Umbilical cord (tissue), 2 donors: Measurements from ENCODE around the gene TMEM132A. TPM values are rescaled to one million over a fixed set of nuclear protein-coding genes. Genes with fewer than 3 reads are reported as not detected.
A peak's percentile ranks its signal among the peaks of the same experiment; 100 is the strongest.

Experiments used
- DNase-seq: peaks from one replicate; pipeline ENCODE4 v3.0.0-alpha.2; 2015; ENCODE audit warnings: low spot score
- total RNA-seq: library from RNA; depleted of rRNA; stranded (reverse); fragments of >200 nt; gene quantifications from one replicate; pipeline ENCODE4 v1.2.3, GENCODE V29; 2014; ENCODE audit warnings: low replicate concordance; ENCODE audit not compliant: insufficient read depth

The TMEM132A gene
- total RNA-seq, 1 donor from 2014 or later: 33.5 TPM

GRCh38 chr11:60937144-60937527, 12.9 kb downstream of the TMEM132A start:
- DNase-seq: no peak

GRCh38 chr11:60937811-60938210, 13.6 kb downstream of the TMEM132A start:
- no peak for DNase-seq

- DNase-seq: no peak
Observed at GRCh38 chr11:60938500-60938899, 14.2 kb downstream of the TMEM132A start.

DNA sequence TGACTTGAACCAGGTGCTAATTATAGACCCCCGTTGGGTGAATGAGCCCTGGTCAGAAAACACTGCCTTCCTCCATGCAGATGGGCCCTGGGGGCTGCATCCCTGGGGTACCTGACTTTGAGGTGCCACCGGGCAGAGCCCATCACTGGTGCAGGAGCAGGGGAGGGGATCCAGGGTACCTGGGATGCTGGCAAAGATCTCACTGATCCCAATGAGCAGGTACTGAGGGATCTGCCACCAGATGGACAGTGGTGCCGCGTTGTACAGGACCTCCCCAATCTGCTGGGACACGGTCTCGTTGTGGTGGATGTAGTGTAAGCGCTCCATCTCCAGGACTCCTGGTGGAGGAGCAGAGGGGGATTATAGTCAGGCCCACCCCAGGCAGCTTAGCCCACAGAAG, 15.0 kb downstream of the TMEM132A start:
- DNase-seq: no peak

DNA sequence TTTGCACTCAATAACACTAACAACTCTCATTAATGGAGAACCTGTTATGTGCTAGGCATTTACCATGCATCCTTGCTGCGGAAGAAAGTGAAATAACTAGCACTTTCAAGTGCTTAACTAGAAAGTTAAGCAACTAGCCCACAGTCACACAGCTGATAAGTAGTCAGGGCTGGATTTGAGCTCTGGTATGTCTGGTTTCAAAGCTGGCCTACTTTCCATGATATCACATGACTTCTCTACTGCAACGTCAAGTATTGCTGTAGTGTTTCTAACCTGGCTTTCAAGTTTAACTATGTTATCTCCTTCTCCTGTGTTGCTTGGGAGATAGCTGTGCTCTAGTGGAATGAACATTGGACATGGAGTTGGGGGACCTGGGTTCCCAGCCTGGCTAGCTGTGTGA, 15.6 kb downstream of the TMEM132A start:
- DNase-seq: peak; percentile 72

GRCh38 chr11:60941371-60942119, 17.3 kb downstream of the TMEM132A start:
- no peak for DNase-seq

DNA sequence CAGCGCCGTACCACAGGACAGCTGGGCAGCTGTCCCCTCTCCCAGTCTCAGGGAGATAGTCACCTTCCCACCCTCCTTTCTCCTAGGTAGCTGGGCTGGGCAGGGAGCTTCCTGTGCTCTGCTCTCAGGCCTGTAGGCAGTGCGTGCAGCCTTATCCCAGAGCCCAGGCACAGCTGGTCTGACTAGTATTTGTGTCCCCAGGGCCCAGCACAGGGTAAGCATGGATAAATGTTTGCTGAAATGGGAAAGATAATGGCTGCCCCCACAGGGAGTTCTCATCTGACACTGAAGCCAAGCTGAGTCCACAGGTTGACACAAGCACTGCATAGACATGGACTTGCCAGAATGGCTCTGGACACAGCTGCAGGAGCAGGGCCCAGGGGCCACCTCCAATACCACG, 18.0 kb downstream of the TMEM132A start:
- DNase-seq: no peak

GRCh38 chr11:60942970-60943565, 18.8 kb downstream of the TMEM132A start:
- no peak for DNase-seq

- no peak for DNase-seq
Observed at GRCh38 chr11:60944490-60945294, 20.4 kb downstream of the TMEM132A start.

- no peak for DNase-seq
Observed at GRCh38 chr11:60945295-60945667, 21.0 kb downstream of the TMEM132A start.

- DNase-seq: no peak
Observed at GRCh38 chr11:60946601-60947264, 22.5 kb downstream of the TMEM132A start.

GRCh38 chr11:60947700-60948099, 23.4 kb downstream of the TMEM132A start:
- no peak for DNase-seq

- no peak for DNase-seq
Observed at GRCh38 chr11:60948250-60948649, 24.0 kb downstream of the TMEM132A start.

DNA sequence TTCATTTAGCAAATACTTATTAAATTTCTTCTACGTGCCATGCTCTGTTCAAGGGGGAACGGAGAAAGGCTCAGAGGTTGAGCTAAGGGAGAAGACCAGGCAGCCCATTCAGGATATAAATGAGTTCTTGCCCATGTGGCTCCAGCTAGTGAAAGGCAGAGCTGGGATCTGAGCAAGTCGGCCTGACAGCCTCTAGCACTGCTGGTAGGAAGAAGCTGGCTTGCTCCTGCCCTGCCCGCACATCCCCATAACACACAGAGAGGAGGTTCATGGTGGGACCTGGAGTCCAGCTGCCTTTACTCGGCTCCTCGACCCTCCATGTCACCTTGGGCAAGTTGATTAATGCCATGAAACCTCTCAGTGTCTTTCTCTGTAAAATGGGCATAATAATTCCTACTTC, 25.8 kb downstream of the TMEM132A start:
- no peak for DNase-seq

- DNase-seq: no peak
Observed at GRCh38 chr11:60950933-60951605, 26.8 kb downstream of the TMEM132A start.

DNA sequence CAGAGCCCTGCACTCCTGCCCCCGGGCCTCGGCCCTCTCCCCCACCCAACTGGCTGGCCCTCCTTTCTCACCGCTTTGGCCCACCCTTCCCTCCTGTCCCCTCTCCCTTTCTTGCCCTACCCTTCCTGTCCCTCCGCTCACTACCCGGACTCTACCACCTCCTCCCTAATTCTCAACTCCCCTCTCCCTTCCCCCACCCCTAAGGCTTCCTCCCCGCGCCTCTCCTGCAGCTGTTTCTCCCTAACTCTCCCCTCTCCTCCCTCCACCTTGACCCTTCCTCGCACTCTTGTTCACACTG, 27.3 kb downstream of the TMEM132A start:
- DNase-seq: no peak

GRCh38 chr11:60951904-60952741, 27.9 kb downstream of the TMEM132A start, which contains the start of gene SLC15A3:
Gene SLC15A3 (minus strand): TSS chr11:60952176. CDS start chr11:60951551, 625 bp downstream.
- DNase-seq: peak; percentile 68

DNA sequence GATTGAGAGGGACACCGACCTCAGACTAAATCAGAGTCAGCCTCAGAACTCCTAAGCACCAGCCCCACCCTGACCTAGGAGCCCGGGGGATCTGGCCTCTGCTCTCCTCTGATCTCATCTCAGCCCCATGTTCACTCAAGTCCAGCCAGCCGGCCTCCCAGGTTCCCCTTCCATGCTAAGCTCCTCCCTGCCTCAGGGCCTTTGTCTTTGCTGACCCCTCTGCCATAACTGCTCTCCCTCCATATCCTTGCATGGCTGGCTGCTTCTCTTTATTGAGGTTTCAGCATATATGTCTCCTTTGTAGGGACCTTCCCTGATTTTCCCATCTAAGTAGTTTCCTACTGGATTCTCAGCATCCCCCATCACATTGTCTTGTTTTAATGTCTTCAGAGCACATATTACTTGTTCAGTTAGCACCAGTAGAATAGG, 28.5 kb downstream of the TMEM132A start:
- DNase-seq: no peak

DNA sequence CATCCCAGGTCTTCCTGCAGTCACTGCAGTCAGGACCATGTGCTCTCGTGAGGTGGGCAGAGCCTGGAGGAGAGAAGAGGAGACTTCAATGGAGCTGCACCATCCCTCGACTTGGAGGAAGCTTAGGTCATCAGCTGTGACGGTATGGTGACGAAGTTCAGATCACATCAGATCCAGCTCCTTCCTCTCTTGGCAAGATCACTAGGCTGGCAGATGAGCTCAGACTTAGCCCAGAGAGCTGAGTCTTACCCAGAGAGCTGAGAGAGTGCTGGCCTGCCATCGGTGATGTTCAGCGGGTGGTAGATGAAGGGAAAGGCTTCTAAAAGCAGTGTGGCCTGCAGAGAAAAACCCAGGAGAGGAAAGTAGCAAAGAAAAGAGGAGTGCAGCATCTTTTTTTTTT, 29.5 kb downstream of the TMEM132A start:
- no peak for DNase-seq

DNA sequence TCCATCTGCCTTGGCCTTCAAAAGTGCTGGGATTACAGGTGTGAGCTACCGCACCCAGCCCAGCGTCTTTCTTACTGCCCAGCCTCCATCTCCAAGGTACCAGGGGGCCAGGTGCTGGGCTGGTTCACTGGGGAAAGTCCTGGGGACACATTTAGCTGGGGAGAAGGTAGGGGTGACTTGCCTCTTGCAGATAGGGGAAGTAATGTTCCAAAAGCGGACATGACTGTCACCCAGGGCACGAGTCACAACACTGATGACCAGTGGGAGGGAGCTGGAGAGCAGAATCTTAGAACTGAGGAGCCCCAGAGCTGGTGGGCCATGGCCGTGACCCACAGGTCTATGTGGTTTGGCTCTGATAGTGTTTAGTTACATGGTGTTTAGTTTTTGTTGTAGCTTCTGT, 30.2 kb downstream of the TMEM132A start:
- no peak for DNase-seq

DNA sequence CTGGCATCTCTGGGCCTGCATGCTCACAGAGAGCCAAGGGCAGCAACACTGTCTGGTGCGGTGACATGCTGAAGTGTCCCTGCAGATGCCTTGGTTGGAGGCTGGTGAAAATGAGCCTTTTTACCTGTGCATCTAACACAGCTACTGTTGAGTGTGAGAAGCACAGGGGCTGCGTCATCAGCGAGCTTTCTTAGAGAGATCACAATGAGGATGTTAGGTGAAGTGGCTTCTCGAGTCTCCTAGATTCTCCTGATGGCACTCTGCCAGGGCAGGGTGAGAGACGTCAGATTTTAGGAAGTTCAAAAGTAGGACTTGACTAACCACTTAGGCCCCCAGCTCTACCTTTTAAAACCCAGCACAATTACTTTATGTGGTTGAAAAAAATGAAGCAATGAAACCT, 31.3 kb downstream of the TMEM132A start:
- no peak for DNase-seq
